HG03521 (cell line): ENCODE data around the gene NOS1AP.
"Not testable (repeated sequence)": the region's sequence is repeated elsewhere in the genome, so short reads cannot be mapped to it uniquely, and the experiment has no call there.

Experiments used
- ATAC-seq: cut with Tn5 transposase; IDR thresholded peaks from one replicate; pipeline ENCODE4 v1.9.1; 2021; ENCODE audit warnings: mild to moderate bottlenecking, moderate library complexity; ENCODE audit not compliant: unreplicated experiment

The NOS1AP gene

GRCh38 chr1:162165528-162165927 lies 96.0 kb downstream of the NOS1AP start:
- ATAC-seq: no peak

- no peak for ATAC-seq
Observed at GRCh38 chr1:162166917-162167615, 97.6 kb downstream of the NOS1AP start.

GRCh38 chr1:162168261-162168660 lies 98.8 kb downstream of the NOS1AP start:
- ATAC-seq: no peak

- no peak for ATAC-seq
Observed at GRCh38 chr1:162169031-162169790, 99.7 kb downstream of the NOS1AP start.

- no peak for ATAC-seq
Observed at GRCh38 chr1:162171111-162171510, 101.6 kb downstream of the NOS1AP start.

- ATAC-seq: no peak
Observed at GRCh38 chr1:162172311-162173102, 103.0 kb downstream of the NOS1AP start.

- ATAC-seq: not testable (repeated sequence)
Observed at GRCh38 chr1:162173607-162174006, 104.1 kb downstream of the NOS1AP start.

- not testable (repeated sequence) for ATAC-seq
Observed at GRCh38 chr1:162174027-162174426, 104.5 kb downstream of the NOS1AP start.

- no peak for ATAC-seq
Observed at GRCh38 chr1:162175379-162176081, 106.0 kb downstream of the NOS1AP start.

GRCh38 chr1:162177126-162177525 lies 107.6 kb downstream of the NOS1AP start:
- ATAC-seq: no peak

GRCh38 chr1:162178432-162178831 lies 108.9 kb downstream of the NOS1AP start:
- ATAC-seq: no peak

- no peak for ATAC-seq
Observed at GRCh38 chr1:162179121-162179520, 109.6 kb downstream of the NOS1AP start.

- ATAC-seq: no peak
Observed at GRCh38 chr1:162180813-162181212, 111.3 kb downstream of the NOS1AP start.

GRCh38 chr1:162182090-162182489 lies 112.6 kb downstream of the NOS1AP start:
- no peak for ATAC-seq

- no peak for ATAC-seq
Observed at GRCh38 chr1:162185314-162186025, 116.0 kb downstream of the NOS1AP start.

GRCh38 chr1:162186026-162186374 lies 116.5 kb downstream of the NOS1AP start:
- ATAC-seq: no peak

GRCh38 chr1:162186406-162186805 lies 116.9 kb downstream of the NOS1AP start:
- no peak for ATAC-seq

- no peak for ATAC-seq
Observed at GRCh38 chr1:162187687-162188276, 118.3 kb downstream of the NOS1AP start.

- no peak for ATAC-seq
Observed at GRCh38 chr1:162189345-162189744, 119.9 kb downstream of the NOS1AP start.
